ENCODE data around the gene NCLN. TPM values are rescaled to one million over a fixed set of nuclear protein-coding genes. Genes with fewer than 3 reads are reported as not detected.

Gene NCLN
- total RNA-seq, 1 experiment from 2014 or later, result 84.1 TPM

GRCh38 chr19:3251229-3251628 lies 65.5 kb downstream of the NCLN start:
- TF ChIP-seq, protein P1, sequence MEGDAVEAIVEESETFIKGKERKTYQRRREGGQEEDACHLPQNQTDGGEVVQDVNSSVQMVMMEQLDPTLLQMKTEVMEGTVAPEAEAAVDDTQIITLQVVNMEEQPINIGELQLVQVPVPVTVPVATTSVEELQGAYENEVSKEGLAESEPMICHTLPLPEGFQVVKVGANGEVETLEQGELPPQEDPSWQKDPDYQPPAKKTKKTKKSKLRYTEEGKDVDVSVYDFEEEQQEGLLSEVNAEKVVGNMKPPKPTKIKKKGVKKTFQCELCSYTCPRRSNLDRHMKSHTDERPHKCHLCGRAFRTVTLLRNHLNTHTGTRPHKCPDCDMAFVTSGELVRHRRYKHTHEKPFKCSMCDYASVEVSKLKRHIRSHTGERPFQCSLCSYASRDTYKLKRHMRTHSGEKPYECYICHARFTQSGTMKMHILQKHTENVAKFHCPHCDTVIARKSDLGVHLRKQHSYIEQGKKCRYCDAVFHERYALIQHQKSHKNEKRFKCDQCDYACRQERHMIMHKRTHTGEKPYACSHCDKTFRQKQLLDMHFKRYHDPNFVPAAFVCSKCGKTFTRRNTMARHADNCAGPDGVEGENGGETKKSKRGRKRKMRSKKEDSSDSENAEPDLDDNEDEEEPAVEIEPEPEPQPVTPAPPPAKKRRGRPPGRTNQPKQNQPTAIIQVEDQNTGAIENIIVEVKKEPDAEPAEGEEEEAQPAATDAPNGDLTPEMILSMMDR (IDR thresholded peaks at IDR 0.05; ENCODE audit: unreplicated experiment), result no peak
- no peak overlapping the region for H3K4me3 Mint-ChIP-seq (ENCODE audit: unreplicated experiment)
- intact Hi-C loops (cut with micrococcal nuclease), result no loop called here
- peaks cover 42% of the 10 kb centered on the region for H3K27me3 Mint-ChIP-seq (ENCODE audit: insufficient read depth, unreplicated experiment)
- peaks cover 11% of the 10 kb centered on the region for H3K9me3 Mint-ChIP-seq (ENCODE audit: unreplicated experiment)
- no peak for DNase-seq (ENCODE audit: unreplicated experiment)
- BruUV-seq (replicated peaks), result no TSS peak
- no peak overlapping the region for H3K27ac Mint-ChIP-seq (ENCODE audit: low read depth, unreplicated experiment)
- CTCF ChIA-PET, result no interaction called here
- POLR2A ChIA-PET, result no interaction called here
- no peaks in the 10 kb centered on the region for H3K36me3 Mint-ChIP-seq (ENCODE audit: insufficient read depth, unreplicated experiment)
- H3K4me1 Mint-ChIP-seq (ENCODE audit: insufficient read depth, unreplicated experiment), result no peaks in the 10 kb centered on the region

- BruUV-seq (replicated peaks), result no TSS peak
- DNase-seq (ENCODE audit: unreplicated experiment), result no peak
- Mint-ChIP-seq H3K4me1 (ENCODE audit: insufficient read depth, unreplicated experiment) (no peaks in the 10 kb centered on the region), H3K9me3 (ENCODE audit: unreplicated experiment) (peaks cover 11% of the 10 kb centered on the region), H3K4me3 (ENCODE audit: unreplicated experiment) (no peak overlapping the region), H3K27me3 (ENCODE audit: insufficient read depth, unreplicated experiment) (peaks cover 42% of the 10 kb centered on the region), H3K27ac (ENCODE audit: low read depth, unreplicated experiment) (no peak overlapping the region), H3K36me3 (ENCODE audit: insufficient read depth, unreplicated experiment) (no peaks in the 10 kb centered on the region)
- intact Hi-C loops (cut with micrococcal nuclease), result no loop called here
- ChIA-PET POLR2A (no interaction called here), CTCF (interaction anchor here (0.6 to 1.4 kb wide), 2 partner anchors 28 to 33 kb away, joined by 3 read pairs; partner anchors contain the start of gene CELF5)
- TF ChIP-seq, protein P1 (IDR thresholded peaks at IDR 0.05; ENCODE audit: unreplicated experiment), result no peak
These were observed 66.9 kb downstream of the NCLN start for GRCh38 chr19:3252650-3253049.

DNA sequence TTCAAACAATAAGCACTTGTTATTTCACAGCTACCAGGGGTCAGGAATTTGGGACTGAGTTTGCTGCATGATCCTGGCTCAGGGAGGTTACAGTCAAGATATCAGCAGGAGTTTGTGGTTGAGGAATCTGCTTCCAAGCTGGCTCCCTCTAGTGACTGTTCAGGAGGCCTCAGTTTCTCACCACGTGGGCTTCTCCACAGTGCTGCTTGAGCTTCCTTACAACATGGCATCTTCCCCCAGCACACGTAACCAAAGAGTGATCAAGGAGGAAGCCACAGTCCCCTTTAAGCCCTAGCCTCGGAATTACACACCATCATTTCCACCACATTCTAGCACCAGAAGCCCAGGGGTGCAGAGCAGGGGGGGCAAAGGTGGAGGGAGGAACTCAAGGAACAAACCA lies 67.5 kb downstream of the NCLN start:
- ChIA-PET CTCF (interaction anchor here (0.6 to 1.4 kb wide), 2 partner anchors 29 to 32 kb away, joined by 3 read pairs; partner anchors contain the start of gene CELF5), POLR2A (no interaction called here)
- DNase-seq (ENCODE audit: unreplicated experiment), result no peak
- TF ChIP-seq, protein P1 (IDR thresholded peaks at IDR 0.05; ENCODE audit: unreplicated experiment), result no peak
- Mint-ChIP-seq H3K4me3 (ENCODE audit: unreplicated experiment) (no peak overlapping the region), H3K9me3 (ENCODE audit: unreplicated experiment) (peaks cover 11% of the 10 kb centered on the region), H3K27ac (ENCODE audit: low read depth, unreplicated experiment) (no peak overlapping the region), H3K4me1 (ENCODE audit: insufficient read depth, unreplicated experiment) (no peaks in the 10 kb centered on the region), H3K27me3 (ENCODE audit: insufficient read depth, unreplicated experiment) (peaks cover 40% of the 10 kb centered on the region), H3K36me3 (ENCODE audit: insufficient read depth, unreplicated experiment) (no peaks in the 10 kb centered on the region)
- intact Hi-C loops (cut with micrococcal nuclease), result no loop called here
- no TSS peak for BruUV-seq (replicated peaks)

DNA sequence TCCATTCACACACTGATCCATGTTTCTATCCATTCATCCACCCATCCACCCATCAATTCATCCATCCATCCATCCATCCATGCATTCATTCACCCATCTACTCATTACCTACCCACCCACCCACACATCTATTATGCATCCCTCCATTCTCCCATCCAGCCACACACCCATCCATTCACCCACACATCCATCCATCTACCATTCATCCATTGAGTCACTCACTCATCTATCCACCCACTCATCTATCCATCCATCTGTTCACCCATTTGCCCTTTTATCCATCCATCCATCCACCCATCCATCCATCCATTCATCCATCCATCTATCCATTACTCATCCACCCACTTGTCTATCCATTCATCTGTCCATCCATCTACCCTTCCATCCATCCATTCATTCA lies 68.8 kb downstream of the NCLN start:
- no peak overlapping the region for H3K27ac Mint-ChIP-seq (ENCODE audit: low read depth, unreplicated experiment)
- H3K27me3 Mint-ChIP-seq (ENCODE audit: insufficient read depth, unreplicated experiment), result peaks cover 39% of the 10 kb centered on the region
- DNase-seq (ENCODE audit: unreplicated experiment), result no peak
- intact Hi-C loops (cut with micrococcal nuclease), result no loop called here
- POLR2A ChIA-PET, result no interaction called here
- peaks cover 11% of the 10 kb centered on the region for H3K9me3 Mint-ChIP-seq (ENCODE audit: unreplicated experiment)
- no TSS peak for BruUV-seq (replicated peaks)
- H3K36me3 Mint-ChIP-seq (ENCODE audit: insufficient read depth, unreplicated experiment), result no peaks in the 10 kb centered on the region
- TF ChIP-seq, protein P1 (IDR thresholded peaks at IDR 0.05; ENCODE audit: unreplicated experiment), result no peak
- H3K4me3 Mint-ChIP-seq (ENCODE audit: unreplicated experiment), result no peak overlapping the region
- no peaks in the 10 kb centered on the region for H3K4me1 Mint-ChIP-seq (ENCODE audit: insufficient read depth, unreplicated experiment)
- CTCF ChIA-PET, result no interaction called here
